ENCODE results near the gene CIDEC. TPM values are rescaled to one million over a fixed set of nuclear protein-coding genes. Genes with fewer than 3 reads are reported as not detected.

Gene CIDEC
- total RNA-seq, 3 donors from 2014 or later, result 92.3 to 1,697 (median 153) TPM

- no peak overlapping the region for H3K4me3 ChIP-seq
- TF ChIP-seq POLR2A (IDR thresholded peaks at IDR 0.05), result no peak
- no peak for TF ChIP-seq POLR2AphosphoS5 (IDR thresholded peaks at IDR 0.05)
- TF ChIP-seq CTCF (IDR thresholded peaks at IDR 0.05), result no peak
- intact Hi-C loops (cut with DNase I; ENCODE audit: low total_unique reads), result no loop called here
- no peaks in the 10 kb centered on the region for H3K27me3 ChIP-seq
- H3K36me3 ChIP-seq, result no peaks in the 10 kb centered on the region
- peaks cover 0 to 3% of the 10 kb centered on the region in 2 donors for H3K4me1 ChIP-seq
- DNase-seq (ENCODE audit: low spot score in 2 of 2), result no peak
- no peak overlapping the region for H3K27ac ChIP-seq
- no peaks in the 10 kb centered on the region for H3K9me3 ChIP-seq
These were observed 42.1 kb downstream of the CIDEC start for GRCh38 chr3:9837701-9838582.

GRCh38 chr3:9834520-9835380, 45.3 kb downstream of the CIDEC start:
- Histone ChIP-seq H3K27ac (no peak overlapping the region), H3K4me1 (no peaks in the 10 kb centered on the region), H3K4me3 (no peak overlapping the region), H3K9me3 (no peaks in the 10 kb centered on the region), H3K36me3 (no peaks in the 10 kb centered on the region), H3K27me3 (no peaks in the 10 kb centered on the region)
- TF ChIP-seq POLR2AphosphoS5 (IDR thresholded peaks at IDR 0.05) (no peak), CTCF (IDR thresholded peaks at IDR 0.05) (no peak), POLR2A (IDR thresholded peaks at IDR 0.05) (no peak)
- DNase-seq (ENCODE audit: low spot score in 2 of 2), result no peak
- intact Hi-C loops (cut with DNase I; ENCODE audit: low total_unique reads), result no loop called here

GRCh38 chr3:9833078-9833477, 47.0 kb downstream of the CIDEC start:
- Histone ChIP-seq H3K27me3 (no peaks in the 10 kb centered on the region), H3K4me3 (no peak overlapping the region), H3K27ac (no peak overlapping the region), H3K9me3 (no peaks in the 10 kb centered on the region), H3K36me3 (no peaks in the 10 kb centered on the region), H3K4me1 (no peaks in the 10 kb centered on the region)
- intact Hi-C loops (cut with DNase I; ENCODE audit: low total_unique reads), result no loop called here
- TF ChIP-seq CTCF (IDR thresholded peaks at IDR 0.05) (no peak), POLR2A (IDR thresholded peaks at IDR 0.05) (no peak)
- DNase-seq (ENCODE audit: low spot score in 2 of 2), result no peak

GRCh38 chr3:9831253-9831652, 48.8 kb downstream of the CIDEC start:
- Histone ChIP-seq H3K27me3 (no peaks in the 10 kb centered on the region), H3K9me3 (no peaks in the 10 kb centered on the region), H3K4me1 (no peaks in the 10 kb centered on the region), H3K4me3 (no peak overlapping the region), H3K27ac (no peak overlapping the region), H3K36me3 (no peaks in the 10 kb centered on the region)
- intact Hi-C loops (cut with DNase I; ENCODE audit: low total_unique reads), result no loop called here
- TF ChIP-seq CTCF (IDR thresholded peaks at IDR 0.05), result no peak
- TF ChIP-seq POLR2A (IDR thresholded peaks at IDR 0.05), result no peak
- TF ChIP-seq POLR2AphosphoS5 (IDR thresholded peaks at IDR 0.05), result no peak
- no peak for DNase-seq (ENCODE audit: low spot score in 2 of 2)

Measured in breast epithelium (tissue), 4 donors.